Aorta (tissue), 5 donors: ENCODE data around the gene HOXA4. TPM values are rescaled to one million over a fixed set of nuclear protein-coding genes. Genes with fewer than 3 reads are reported as not detected.

Experiments used
- ATAC-seq: fragments of 200-7000 bp; cut with Tn5 transposase; one replicate; pipeline ENCODE4 v1.9.1; 2022; ENCODE audit warnings: moderate library complexity; ENCODE audit not compliant: low FRiP score
- DNase-seq, 2 donors: peaks; one replicate each; pipeline ENCODE4 v3.0.0-alpha.2; 2020
- H3K27ac ChIP-seq, 2 donors: one replicate each; pipeline ENCODE4 v1.5.1; 2013; ENCODE audit warnings: low read length in 2 of 2, mild to moderate bottlenecking in 2 of 2, moderate library complexity in 2 of 2, control low read depth in 1 of 2, inconsistent platforms in 1 of 2, low read depth in 1 of 2
- H3K27me3 ChIP-seq, 2 donors: one replicate each; pipeline ENCODE4 v1.6.1; 2013; ENCODE audit warnings: control low read depth in 1 of 2, low read length in 1 of 2, mild to moderate bottlenecking in 1 of 2, moderate library complexity in 1 of 2; ENCODE audit not compliant: insufficient read depth in 2 of 2, control insufficient read depth in 1 of 2
- H3K36me3 ChIP-seq, 2 donors: one replicate each; pipeline ENCODE4 v1.6.1; 2013; ENCODE audit warnings: control low read depth in 1 of 2, low read length in 1 of 2, mild to moderate bottlenecking in 1 of 2; ENCODE audit not compliant: insufficient read depth in 2 of 2, control insufficient read depth in 1 of 2
- H3K4me1 ChIP-seq, 2 donors: one replicate each; pipeline ENCODE4 v1.6.1; 2013; ENCODE audit warnings: low read length in 2 of 2, control low read depth in 1 of 2, mild to moderate bottlenecking in 1 of 2, moderate library complexity in 1 of 2; ENCODE audit not compliant: insufficient read depth in 2 of 2, control insufficient read depth in 1 of 2
- H3K4me3 ChIP-seq, 2 donors: one replicate each; pipeline ENCODE4 v1.5.1; 2013; ENCODE audit warnings: low read length in 2 of 2, control low read depth in 1 of 2, mild to moderate bottlenecking in 1 of 2
- H3K9me3 ChIP-seq: one replicate; pipeline ENCODE4 v1.6.1; 2013; ENCODE audit warnings: mild to moderate bottlenecking, low read length; ENCODE audit not compliant: control insufficient read depth
- WGBS, 2 donors: extraction: QIAGEN DNeasy Blood & Tissue Kit; methylation state at CpG; one replicate each; pipeline ENCODE4 v1.1.7; 2013; 5-methylcytosine and 5-hydroxymethylcytosine counted together
- intact Hi-C, 2 donors: fragments of 100-400 bp; cut with DNase I; formaldehyde crosslinking; loops; one replicate each; pipeline versions ENCODE4 v1.14.2 to v1.15.0; 2022
- polyA plus RNA-seq, 2 donors: library from polyadenylated mRNA; stranded (reverse); fragments of 200-250 nt; gene quantifications; one replicate each; pipeline ENCODE4 v1.2.3, GENCODE V29; 2013
- total RNA-seq, 2 donors: library from RNA; stranded (reverse); fragmentation: NEBNext Ultra II Directional; extraction: Animal tissue kit (Norgen Biotek cat#: 25700); gene quantifications; one replicate each; pipeline ENCODE4 v1.2.1, GENCODE V29; 2021
- donor health status: healthy with polysubstance abuse.
- donor health status: Bipolar disorder and iron deficiency.
- donor health status: DM: no; HTN: no; CAD: no.
- donor health status: DM: no; HTN: no; CAD: no.
- donor health status: DM: yes; HTN: yes; CAD: no.

HOXA4 gene
- total and polyA plus RNA-seq, 4 donors = 2.6 to 11.6 (median 7.9) TPM

GRCh38 chr7:27091105-27091504, 39.5 kb downstream of the HOXA4 start:
- no peak for ATAC-seq
- no peaks in the 10 kb centered on the region for H3K27me3 ChIP-seq

DNA sequence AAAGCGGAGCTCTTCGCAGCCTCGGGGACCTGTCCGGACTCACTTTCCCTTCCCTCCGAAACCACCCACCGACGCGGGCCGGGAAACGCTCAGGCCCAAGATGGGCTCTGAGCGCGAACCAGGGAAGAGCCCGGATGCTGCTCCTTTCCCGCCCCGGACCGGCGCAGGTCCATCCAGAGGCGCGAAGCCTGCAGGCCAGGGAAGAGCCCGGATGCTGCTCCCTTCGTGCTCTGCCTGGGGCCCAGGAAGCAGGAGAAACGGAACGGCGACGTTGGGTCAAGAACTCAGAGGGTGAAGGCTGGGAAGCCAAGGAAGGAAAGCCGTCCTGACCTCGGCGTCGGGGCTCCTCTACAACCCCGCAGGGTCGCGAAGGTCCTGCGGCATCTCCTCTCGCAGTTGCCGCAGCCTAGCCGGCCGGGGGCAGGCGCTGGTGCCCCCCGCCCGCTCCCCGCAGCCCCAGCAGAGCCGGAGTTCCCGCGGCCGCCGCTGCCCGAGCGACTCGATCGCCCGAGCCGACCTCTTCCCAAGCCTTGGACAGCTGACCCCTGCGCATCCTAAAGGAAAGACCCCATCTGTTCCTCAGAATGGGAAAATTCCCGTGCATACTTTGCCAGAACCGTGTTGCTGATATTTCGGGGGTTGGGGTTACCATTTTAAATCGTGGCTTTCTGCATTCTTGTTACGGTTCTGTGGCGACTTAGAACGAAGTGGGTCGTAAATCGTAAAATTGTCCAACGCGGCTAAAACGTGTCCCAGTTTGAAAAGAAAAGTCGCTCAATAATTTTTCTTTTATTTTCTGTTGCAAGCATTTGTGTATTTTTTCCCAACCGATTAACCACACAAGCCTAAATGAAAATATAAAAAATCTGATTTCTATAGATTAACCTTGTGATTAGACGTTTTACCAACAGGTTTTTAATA, 42.3 kb downstream of the HOXA4 start:
- Histone ChIP-seq H3K36me3 (no peaks in the 10 kb centered on the region), H3K27me3 (peaks cover 0 to 2% of the 10 kb centered on the region in 2 donors), H3K9me3 (peaks cover 3% of the 10 kb centered on the region), H3K27ac (no peak overlapping the region), H3K4me1 (no peaks in the 10 kb centered on the region), H3K4me3 (no peak overlapping the region)
- no peak for DNase-seq
- no peak for ATAC-seq
- intact Hi-C loops = no loop called here
- WGBS, 2 donors = 25 to 29% methylated on average over 68 of the region's 68 CpGs

More at GRCh38 chr7:27091105-27091504, 39.5 kb downstream of the HOXA4 start:
- Histone ChIP-seq H3K36me3 (no peaks in the 10 kb centered on the region), H3K4me1 (no peaks in the 10 kb centered on the region), H3K27ac (no peak overlapping the region), H3K4me3 (no peak overlapping the region), H3K9me3 (peaks cover 3% of the 10 kb centered on the region)
- 84% methylated on average over 3 of the region's 3 CpGs for WGBS, 2 donors
- intact Hi-C loops = no loop called here
- DNase-seq = no peak

- H3K36me3 ChIP-seq = no peaks in the 10 kb centered on the region
- no peak for DNase-seq
- no peak for ATAC-seq
- H3K4me1 ChIP-seq = no peaks in the 10 kb centered on the region
- H3K4me3 ChIP-seq = no peak overlapping the region
- no peak overlapping the region for H3K27ac ChIP-seq
- H3K27me3 ChIP-seq = peaks cover 0 to 2% of the 10 kb centered on the region in 2 donors
- 92 to 97% methylated on average over 2 of the region's 2 CpGs for WGBS, 2 donors
- intact Hi-C loops = no loop called here
- peaks cover 3% of the 10 kb centered on the region for H3K9me3 ChIP-seq
These were observed 46.9 kb downstream of the HOXA4 start for GRCh38 chr7:27083646-27084045.

- Histone ChIP-seq H3K27me3 (peaks cover 0 to 2% of the 10 kb centered on the region in 2 donors), H3K36me3 (no peaks in the 10 kb centered on the region), H3K4me3 (no peak overlapping the region), H3K4me1 (no peaks in the 10 kb centered on the region), H3K9me3 (no peaks in the 10 kb centered on the region), H3K27ac (no peak overlapping the region)
- intact Hi-C loops = no loop called here
- WGBS, 2 donors = 88 to 94% methylated on average over 1 of the region's 1 CpG
- DNase-seq (no peak), ATAC-seq (no peak)
These were observed 48.4 kb downstream of the HOXA4 start for GRCh38 chr7:27082171-27082570.

GRCh38 chr7:27080844-27081436, 49.6 kb downstream of the HOXA4 start:
- intact Hi-C loops = no loop called here
- 75 to 80% methylated on average over 4 of the region's 4 CpGs for WGBS, 2 donors

DNA sequence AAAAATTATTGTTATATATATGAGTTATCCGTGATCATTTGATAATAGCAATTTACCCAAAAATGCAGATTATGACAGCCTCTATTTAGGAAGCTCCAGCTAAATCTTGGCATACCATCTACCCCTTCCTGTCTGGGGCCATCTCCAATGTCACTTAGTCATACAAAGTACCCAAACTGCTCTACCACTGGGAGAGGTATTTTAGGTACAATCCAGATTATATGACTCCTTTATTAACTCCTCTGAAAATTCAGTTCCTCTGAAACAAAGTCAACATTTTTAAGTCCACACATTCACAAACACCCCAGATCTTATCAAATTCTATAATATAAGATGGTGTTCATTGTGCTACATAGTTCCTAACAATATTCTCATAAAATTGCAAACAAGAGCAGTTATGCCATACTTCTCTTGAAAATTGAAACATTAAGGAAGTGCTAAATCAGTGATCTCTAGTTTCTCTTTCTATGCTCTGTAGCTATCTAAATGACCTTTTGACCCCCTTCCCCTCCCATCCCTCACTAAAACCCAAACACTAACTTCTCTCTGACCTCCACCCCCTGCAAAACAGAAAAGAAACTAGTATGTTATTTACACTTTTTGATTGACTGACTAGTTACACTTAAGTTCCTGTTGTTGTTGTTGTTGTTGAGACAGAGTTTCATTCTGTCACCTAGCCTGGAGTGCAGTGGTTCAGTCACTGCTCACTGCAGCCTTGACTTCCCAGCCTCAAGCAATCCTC, 51.2 kb downstream of the HOXA4 start:
- ATAC-seq = no peak
- Histone ChIP-seq H3K4me3 (no peak overlapping the region), H3K9me3 (no peaks in the 10 kb centered on the region), H3K4me1 (no peaks in the 10 kb centered on the region), H3K27ac (no peak overlapping the region), H3K27me3 (peaks cover 0 to 2% of the 10 kb centered on the region in 2 donors), H3K36me3 (no peaks in the 10 kb centered on the region)
- intact Hi-C loops = no loop called here
- WGBS, 2 donors = 89 to 97% methylated on average over 1 of the region's 1 CpG
- DNase-seq = no peak

More at GRCh38 chr7:27080844-27081436, 49.6 kb downstream of the HOXA4 start:
- Histone ChIP-seq H3K36me3 (no peaks in the 10 kb centered on the region), H3K27ac (no peak overlapping the region), H3K27me3 (peaks cover 0 to 2% of the 10 kb centered on the region in 2 donors), H3K9me3 (no peaks in the 10 kb centered on the region), H3K4me3 (no peak overlapping the region), H3K4me1 (no peaks in the 10 kb centered on the region)
- no peak for ATAC-seq
- DNase-seq = no peak

- H3K4me3 ChIP-seq = no peak overlapping the region
- DNase-seq = no peak
- 93% methylated on average over 5 of the region's 5 CpGs for WGBS, 2 donors
- no peak for ATAC-seq
- H3K36me3 ChIP-seq = no peaks in the 10 kb centered on the region
- H3K9me3 ChIP-seq = no peaks in the 10 kb centered on the region
- H3K27me3 ChIP-seq = no peaks in the 10 kb centered on the region
- no peak overlapping the region for H3K27ac ChIP-seq
- H3K4me1 ChIP-seq = no peaks in the 10 kb centered on the region
- intact Hi-C loops = no loop called here
These were observed 51.8 kb downstream of the HOXA4 start for GRCh38 chr7:27078616-27079233.
